B cell (primary cell): ENCODE data around the gene ZNF850.

ENCODE experiments used
- CTCF ChIP-seq: fragments of 200-600 bp; IDR thresholded peaks from one replicate; pipeline ENCODE4 v1.8.0; 2022; ENCODE audit warnings: antibody characterized with exemption, mild to moderate bottlenecking
- EZH2 ChIP-seq: IDR thresholded peaks from 2 replicates; pipeline ENCODE4 v1.6.1; 2012; ENCODE audit warnings: borderline replicate concordance, low read depth, mild to moderate bottlenecking, moderate library complexity, low read length; ENCODE audit not compliant: insufficient read depth, poor library complexity, severe bottlenecking

- TF ChIP-seq CTCF, result no peak
- TF ChIP-seq EZH2, result no peak
Measured at GRCh38 chr19:36775768-36776167, 3.2 kb upstream of the ZNF850 start.
